ENCODE data around the gene EPHA7.
A peak's percentile ranks its signal among the peaks of the same experiment; 100 is the strongest.

EPHA7 gene

DNA sequence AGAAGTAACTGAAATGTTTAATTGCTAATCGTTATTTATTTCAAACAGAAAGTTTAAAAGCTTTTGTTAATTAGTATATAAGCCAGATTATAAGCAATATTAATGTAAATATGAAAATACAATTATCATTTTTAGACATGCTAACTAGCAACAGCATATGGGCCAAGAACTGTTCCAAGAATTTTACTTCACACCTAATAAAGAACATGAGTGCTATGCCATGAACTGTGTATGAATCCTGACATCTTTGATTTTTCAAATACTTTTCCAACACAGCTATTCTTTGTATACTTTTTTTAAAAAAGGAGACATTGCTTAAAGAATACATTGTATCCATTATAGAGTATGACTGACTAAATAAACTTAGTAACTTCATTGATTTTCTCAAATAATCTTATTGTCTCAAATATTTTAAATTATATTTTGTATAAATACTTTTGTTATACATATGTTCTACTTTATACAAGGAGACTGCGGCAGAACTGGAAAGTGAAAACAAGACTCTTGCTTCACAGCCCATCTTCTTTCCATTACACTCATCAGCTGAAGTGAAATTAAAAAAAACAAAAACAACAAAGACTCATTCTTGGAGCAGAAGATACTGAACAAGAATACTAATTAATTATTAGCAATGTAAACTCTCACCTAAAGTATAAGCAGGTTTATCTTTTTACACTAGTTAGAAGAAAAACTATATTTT is 89.9 kb downstream of the EPHA7 start:
- DNase-seq (ENCODE audit: insufficient read length, low spot score), result no peak
- FAIRE-seq, result no peak
- TF ChIP-seq, protein P1, sequence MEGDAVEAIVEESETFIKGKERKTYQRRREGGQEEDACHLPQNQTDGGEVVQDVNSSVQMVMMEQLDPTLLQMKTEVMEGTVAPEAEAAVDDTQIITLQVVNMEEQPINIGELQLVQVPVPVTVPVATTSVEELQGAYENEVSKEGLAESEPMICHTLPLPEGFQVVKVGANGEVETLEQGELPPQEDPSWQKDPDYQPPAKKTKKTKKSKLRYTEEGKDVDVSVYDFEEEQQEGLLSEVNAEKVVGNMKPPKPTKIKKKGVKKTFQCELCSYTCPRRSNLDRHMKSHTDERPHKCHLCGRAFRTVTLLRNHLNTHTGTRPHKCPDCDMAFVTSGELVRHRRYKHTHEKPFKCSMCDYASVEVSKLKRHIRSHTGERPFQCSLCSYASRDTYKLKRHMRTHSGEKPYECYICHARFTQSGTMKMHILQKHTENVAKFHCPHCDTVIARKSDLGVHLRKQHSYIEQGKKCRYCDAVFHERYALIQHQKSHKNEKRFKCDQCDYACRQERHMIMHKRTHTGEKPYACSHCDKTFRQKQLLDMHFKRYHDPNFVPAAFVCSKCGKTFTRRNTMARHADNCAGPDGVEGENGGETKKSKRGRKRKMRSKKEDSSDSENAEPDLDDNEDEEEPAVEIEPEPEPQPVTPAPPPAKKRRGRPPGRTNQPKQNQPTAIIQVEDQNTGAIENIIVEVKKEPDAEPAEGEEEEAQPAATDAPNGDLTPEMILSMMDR (IDR thresholded peaks at IDR 0.05; ENCODE audit: insufficient read depth, missing control alignments), result no peak

DNA sequence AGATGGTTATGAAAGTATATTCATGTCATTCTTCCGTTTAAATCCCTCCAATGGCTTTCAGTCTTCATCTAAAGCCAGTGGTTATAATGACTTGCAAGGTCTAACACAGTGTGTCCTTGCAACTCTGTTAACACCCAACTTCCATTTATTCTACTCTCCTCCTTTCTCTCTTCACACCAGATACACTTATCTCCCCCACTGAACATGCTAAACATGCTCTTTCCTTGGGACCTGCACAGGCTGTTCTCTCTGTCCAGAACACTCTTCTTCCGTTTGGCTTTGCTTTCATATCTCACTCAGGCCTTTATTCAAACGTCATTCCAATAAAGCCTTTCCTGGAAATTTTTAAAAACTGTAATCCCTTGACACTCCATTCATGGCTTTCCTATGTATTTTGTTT is 91.5 kb downstream of the EPHA7 start:
- FAIRE-seq, result no peak
- TF ChIP-seq, protein P1 (IDR thresholded peaks at IDR 0.05; ENCODE audit: insufficient read depth, missing control alignments), result no peak

DNA sequence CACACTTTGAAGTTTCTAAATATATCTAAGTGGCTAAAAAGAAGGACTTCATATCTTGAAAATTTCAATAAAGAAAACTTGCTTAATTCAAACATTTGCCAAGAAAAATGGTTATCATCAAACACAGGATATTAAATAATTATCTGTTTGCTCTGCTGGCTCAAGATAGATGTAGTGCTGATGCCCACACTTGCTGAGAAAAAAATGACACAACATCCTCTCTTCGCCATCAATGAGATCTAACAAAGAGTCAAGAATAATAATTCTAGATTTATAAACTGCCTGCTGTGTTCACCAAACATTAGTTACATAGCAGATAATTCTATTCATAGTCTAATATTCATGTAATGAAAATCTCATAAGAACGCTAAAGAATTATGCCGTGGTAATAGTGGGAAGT is 93.6 kb downstream of the EPHA7 start:
- TF ChIP-seq, protein P1 (IDR thresholded peaks at IDR 0.05; ENCODE audit: insufficient read depth, missing control alignments), result no peak
- no peak for FAIRE-seq
- DNase-seq (ENCODE audit: insufficient read length, low spot score), result no peak

More for the DNA sequence above, 91.5 kb downstream of the EPHA7 start:
- no peak for DNase-seq (ENCODE audit: insufficient read length, low spot score)

DNA sequence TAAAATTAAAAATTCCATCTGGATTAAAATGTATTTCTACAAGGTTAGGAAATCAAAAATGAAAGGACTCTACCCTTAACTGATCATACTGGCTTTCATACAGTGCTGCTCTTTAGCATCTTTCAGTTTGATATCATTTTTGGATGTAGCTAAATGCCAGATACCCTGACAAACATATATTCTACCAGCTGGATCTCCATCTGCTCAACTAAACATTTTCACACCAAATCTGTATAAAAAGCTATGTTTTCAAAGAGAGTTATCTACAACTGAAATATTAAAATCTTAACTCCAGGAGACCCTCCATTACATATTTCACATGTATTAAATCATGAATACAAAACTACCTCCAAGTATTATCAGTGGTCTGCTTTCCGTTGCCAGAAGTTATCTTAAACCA is 95.7 kb downstream of the EPHA7 start:
- TF ChIP-seq, protein P1 (IDR thresholded peaks at IDR 0.05; ENCODE audit: insufficient read depth, missing control alignments), result no peak
- DNase-seq (ENCODE audit: insufficient read length, low spot score) (no peak), FAIRE-seq (peak; percentile 29)

DNA sequence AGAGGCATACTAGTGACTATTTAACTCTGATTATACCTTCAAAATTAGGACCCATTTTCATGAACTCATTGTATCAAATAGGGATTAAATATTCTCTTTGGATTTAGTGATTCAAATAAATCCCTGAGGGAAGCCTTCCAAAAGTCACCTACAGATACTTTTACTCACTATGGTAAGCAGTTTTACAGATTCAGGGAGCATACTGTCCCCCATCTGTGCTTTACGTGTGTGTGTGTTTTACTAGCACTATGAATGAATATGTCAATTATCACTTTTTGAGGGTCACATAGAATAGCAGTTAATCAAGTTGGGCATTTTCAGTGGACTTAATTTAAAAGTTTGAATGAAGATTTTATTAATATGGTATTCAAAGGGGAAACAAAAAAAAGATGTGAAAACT is 96.7 kb downstream of the EPHA7 start:
- FAIRE-seq (no peak), DNase-seq (ENCODE audit: insufficient read length, low spot score) (no peak)
- TF ChIP-seq, protein P1 (IDR thresholded peaks at IDR 0.05; ENCODE audit: insufficient read depth, missing control alignments), result no peak

DNA sequence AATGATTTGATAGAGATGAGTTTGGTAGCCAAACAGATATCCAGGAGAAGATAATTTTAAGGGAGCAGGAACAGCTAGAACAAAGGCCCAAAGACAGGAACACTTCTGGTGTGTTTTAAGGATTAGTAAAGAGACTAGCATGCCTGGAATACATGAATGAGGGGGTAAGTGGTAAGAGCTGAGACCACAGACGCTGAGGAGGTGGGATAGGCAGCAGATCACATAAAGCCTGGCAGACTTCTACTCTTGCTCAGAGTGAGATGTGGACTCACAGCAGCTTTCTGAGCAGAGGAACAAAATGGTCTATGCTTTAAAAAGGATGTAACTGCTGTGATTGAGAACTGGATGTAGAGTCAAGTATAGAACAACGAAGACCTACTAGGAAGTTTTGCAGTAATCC is 100.1 kb downstream of the EPHA7 start:
- TF ChIP-seq, protein P1 (IDR thresholded peaks at IDR 0.05; ENCODE audit: insufficient read depth, missing control alignments), result no peak
- FAIRE-seq (no peak), DNase-seq (ENCODE audit: insufficient read length, low spot score) (no peak)

DNA sequence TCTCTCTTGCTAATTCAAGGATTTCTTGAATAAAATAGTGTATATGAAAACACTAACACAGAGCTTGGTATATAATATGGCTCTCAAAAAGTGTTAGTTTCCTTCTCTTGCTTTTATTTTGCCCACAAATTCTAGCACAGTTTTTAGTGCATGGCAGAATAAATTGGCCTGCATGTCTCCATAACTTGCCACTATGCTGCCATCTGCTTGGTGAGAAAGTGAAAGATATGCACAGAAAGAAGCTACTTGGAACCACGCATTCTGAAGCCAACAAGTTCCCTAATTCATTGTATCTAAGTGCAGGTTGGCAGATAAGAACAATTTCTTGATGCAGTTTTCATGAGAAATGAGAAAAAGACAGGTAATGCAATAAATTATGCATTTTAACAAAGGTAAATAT is 101.2 kb downstream of the EPHA7 start:
- FAIRE-seq, result peak; percentile 21

More for the DNA sequence above, 101.2 kb downstream of the EPHA7 start:
- TF ChIP-seq, protein P1 (IDR thresholded peaks at IDR 0.05; ENCODE audit: insufficient read depth, missing control alignments), result peak; percentile 21
- no peak for DNase-seq (ENCODE audit: insufficient read length, low spot score)

Data from D721Med (cell line).